ENCODE measurements around the gene UMODL1. TPM values are rescaled to one million over a fixed set of nuclear protein-coding genes. Genes with fewer than 3 reads are reported as not detected.
A peak's percentile ranks its signal among the peaks of the same experiment; 100 is the strongest.

The UMODL1 gene
- total RNA-seq, 1 donor from 2014 or later = not detected

- Histone ChIP-seq H3K9me3 (ENCODE audit: control insufficient read depth in 3 of 3, low read length in 3 of 3) (no peaks in the 10 kb centered on the region), H3K4me1 (ENCODE audit: control insufficient read depth in 3 of 3, insufficient read depth in 3 of 3, low read length in 3 of 3) (peaks cover 9 to 12% (median 9%) of the 10 kb centered on the region in 3 donors), H3K4me3 (ENCODE audit: low read length in 3 of 3) (no peak overlapping the region), H3K27me3 (ENCODE audit: control insufficient read depth in 3 of 3, insufficient read depth in 3 of 3, low read length in 3 of 3) (peaks cover 5 to 17% (median 11%) of the 10 kb centered on the region in 3 donors), H3K27ac (ENCODE audit: low read depth, low read length) (no peak overlapping the region), H3K36me3 (ENCODE audit: control insufficient read depth in 3 of 3, insufficient read depth in 3 of 3, low read length in 3 of 3) (no peaks in the 10 kb centered on the region), H3K9ac (ENCODE audit: low read depth in 1 of 3, low read length in 3 of 3) (no peak overlapping the region)
Measured at GRCh38 chr21:42092771-42093170, 21.7 kb downstream of the UMODL1 start.

DNA sequence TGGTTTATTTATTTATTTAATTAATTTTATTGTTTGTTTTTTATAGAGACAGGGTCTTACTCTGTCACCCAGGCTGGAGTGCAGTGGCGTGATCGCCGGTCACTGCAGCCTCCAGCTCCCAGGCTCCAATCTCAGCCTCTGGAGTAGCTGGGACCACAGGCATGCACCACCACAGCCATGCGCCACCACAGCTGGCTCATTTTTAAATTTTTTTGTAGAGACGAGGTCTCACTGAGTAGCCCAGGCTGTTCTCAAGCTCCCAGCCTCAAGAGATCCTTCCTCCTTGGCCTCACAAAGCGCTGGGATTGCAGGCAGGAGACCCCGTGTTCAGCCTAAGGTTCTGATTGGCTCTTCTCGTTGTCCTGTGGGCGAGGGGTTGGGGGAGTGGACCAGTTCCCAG lies 22.1 kb downstream of the UMODL1 start:
- no peaks in the 10 kb centered on the region for H3K9me3 ChIP-seq (ENCODE audit: control insufficient read depth in 3 of 3, low read length in 3 of 3)
- peaks cover 5 to 17% (median 11%) of the 10 kb centered on the region in 3 donors for H3K27me3 ChIP-seq (ENCODE audit: control insufficient read depth in 3 of 3, insufficient read depth in 3 of 3, low read length in 3 of 3)
- no peak overlapping the region for H3K27ac ChIP-seq (ENCODE audit: low read depth, low read length)
- H3K9ac ChIP-seq (ENCODE audit: low read depth in 1 of 3, low read length in 3 of 3) = no peak overlapping the region
- H3K4me1 ChIP-seq (ENCODE audit: control insufficient read depth in 3 of 3, insufficient read depth in 3 of 3, low read length in 3 of 3) = peaks cover 12 to 15% (median 12%) of the 10 kb centered on the region in 3 donors
- H3K36me3 ChIP-seq (ENCODE audit: control insufficient read depth in 3 of 3, insufficient read depth in 3 of 3, low read length in 3 of 3) = no peaks in the 10 kb centered on the region
- no peak overlapping the region for H3K4me3 ChIP-seq (ENCODE audit: low read length in 3 of 3)

- Histone ChIP-seq H3K4me1 (ENCODE audit: control insufficient read depth in 3 of 3, insufficient read depth in 3 of 3, low read length in 3 of 3) (peaks cover 12 to 15% (median 12%) of the 10 kb centered on the region in 3 donors), H3K36me3 (ENCODE audit: control insufficient read depth in 3 of 3, insufficient read depth in 3 of 3, low read length in 3 of 3) (no peaks in the 10 kb centered on the region), H3K4me3 (ENCODE audit: low read length in 3 of 3) (peak overlapping the region in 2 of 3 donors; percentile 20 to 52), H3K9me3 (ENCODE audit: control insufficient read depth in 3 of 3, low read length in 3 of 3) (no peaks in the 10 kb centered on the region), H3K27me3 (ENCODE audit: control insufficient read depth in 3 of 3, insufficient read depth in 3 of 3, low read length in 3 of 3) (peaks cover 5 to 17% (median 11%) of the 10 kb centered on the region in 3 donors), H3K27ac (ENCODE audit: low read depth, low read length) (peak overlapping the region; percentile 29), H3K9ac (ENCODE audit: low read depth in 1 of 3, low read length in 3 of 3) (peak overlapping the region in 1 of 3 donors; percentile 50)
Measured at GRCh38 chr21:42093991-42094421, 22.9 kb downstream of the UMODL1 start.

DNA sequence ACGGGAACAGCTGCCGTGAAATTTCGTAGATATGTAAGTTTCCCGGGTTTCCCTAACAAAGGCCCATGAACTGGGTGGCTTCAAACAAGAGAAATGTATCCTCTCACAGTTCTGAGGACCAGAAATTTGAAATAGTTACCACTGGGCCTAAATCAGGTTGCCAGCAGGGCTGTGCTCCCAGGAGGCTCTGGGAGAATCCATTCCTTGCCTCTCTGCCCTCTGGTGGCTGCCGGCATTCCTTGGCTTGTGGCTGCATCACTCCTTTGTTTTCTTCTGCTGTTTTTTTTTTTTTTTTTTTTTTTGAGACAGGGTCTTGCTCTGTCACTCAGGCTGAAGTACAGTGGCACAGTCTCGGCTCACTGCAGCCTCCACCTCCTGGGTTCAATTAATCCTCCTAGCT lies 23.7 kb downstream of the UMODL1 start:
- H3K4me3 ChIP-seq (ENCODE audit: low read length in 3 of 3) = no peak overlapping the region
- no peaks in the 10 kb centered on the region for H3K36me3 ChIP-seq (ENCODE audit: control insufficient read depth in 3 of 3, insufficient read depth in 3 of 3, low read length in 3 of 3)
- H3K9ac ChIP-seq (ENCODE audit: low read depth in 1 of 3, low read length in 3 of 3) = no peak overlapping the region
- H3K27ac ChIP-seq (ENCODE audit: low read depth, low read length) = peak overlapping the region; percentile 29
- peaks cover 5 to 15% (median 11%) of the 10 kb centered on the region in 3 donors for H3K27me3 ChIP-seq (ENCODE audit: control insufficient read depth in 3 of 3, insufficient read depth in 3 of 3, low read length in 3 of 3)
- peaks cover 12 to 15% (median 12%) of the 10 kb centered on the region in 3 donors for H3K4me1 ChIP-seq (ENCODE audit: control insufficient read depth in 3 of 3, insufficient read depth in 3 of 3, low read length in 3 of 3)
- no peaks in the 10 kb centered on the region for H3K9me3 ChIP-seq (ENCODE audit: control insufficient read depth in 3 of 3, low read length in 3 of 3)

DNA sequence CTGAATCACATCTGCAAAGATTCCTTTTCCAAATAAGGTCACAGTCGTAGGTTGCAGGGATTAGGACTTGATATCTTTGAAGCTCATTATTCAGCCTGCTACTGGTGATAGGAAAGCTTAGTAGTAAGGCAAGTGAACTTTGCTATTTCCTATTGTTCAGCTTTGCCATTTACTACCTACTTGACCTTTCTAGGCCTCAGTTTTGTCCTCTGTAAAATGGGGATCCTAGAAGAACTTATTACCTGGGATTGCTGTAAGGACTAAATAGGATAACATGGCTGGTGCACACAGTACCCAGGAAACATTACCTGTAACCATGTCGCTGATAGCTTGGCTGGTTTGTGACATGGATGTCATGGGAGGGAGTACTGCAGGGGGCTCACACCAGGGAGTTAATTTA lies 24.5 kb downstream of the UMODL1 start:
- Histone ChIP-seq H3K4me3 (ENCODE audit: low read length in 3 of 3) (no peak overlapping the region), H3K27ac (ENCODE audit: low read depth, low read length) (no peak overlapping the region), H3K36me3 (ENCODE audit: control insufficient read depth in 3 of 3, insufficient read depth in 3 of 3, low read length in 3 of 3) (no peaks in the 10 kb centered on the region), H3K4me1 (ENCODE audit: control insufficient read depth in 3 of 3, insufficient read depth in 3 of 3, low read length in 3 of 3) (peaks cover 12 to 15% (median 12%) of the 10 kb centered on the region in 3 donors), H3K27me3 (ENCODE audit: control insufficient read depth in 3 of 3, insufficient read depth in 3 of 3, low read length in 3 of 3) (peaks cover 5 to 15% (median 11%) of the 10 kb centered on the region in 3 donors), H3K9ac (ENCODE audit: low read depth in 1 of 3, low read length in 3 of 3) (no peak overlapping the region), H3K9me3 (ENCODE audit: control insufficient read depth in 3 of 3, low read length in 3 of 3) (no peaks in the 10 kb centered on the region)

- Histone ChIP-seq H3K4me1 (ENCODE audit: control insufficient read depth in 3 of 3, insufficient read depth in 3 of 3, low read length in 3 of 3) (peaks cover 12 to 15% (median 12%) of the 10 kb centered on the region in 3 donors), H3K36me3 (ENCODE audit: control insufficient read depth in 3 of 3, insufficient read depth in 3 of 3, low read length in 3 of 3) (no peaks in the 10 kb centered on the region), H3K9me3 (ENCODE audit: control insufficient read depth in 3 of 3, low read length in 3 of 3) (no peaks in the 10 kb centered on the region), H3K27me3 (ENCODE audit: control insufficient read depth in 3 of 3, insufficient read depth in 3 of 3, low read length in 3 of 3) (peaks cover 5 to 14% (median 9%) of the 10 kb centered on the region in 3 donors), H3K4me3 (ENCODE audit: low read length in 3 of 3) (no peak overlapping the region), H3K27ac (ENCODE audit: low read depth, low read length) (no peak overlapping the region), H3K9ac (ENCODE audit: low read depth in 1 of 3, low read length in 3 of 3) (no peak overlapping the region)
Measured at GRCh38 chr21:42096566-42096965, 25.4 kb downstream of the UMODL1 start.

DNA sequence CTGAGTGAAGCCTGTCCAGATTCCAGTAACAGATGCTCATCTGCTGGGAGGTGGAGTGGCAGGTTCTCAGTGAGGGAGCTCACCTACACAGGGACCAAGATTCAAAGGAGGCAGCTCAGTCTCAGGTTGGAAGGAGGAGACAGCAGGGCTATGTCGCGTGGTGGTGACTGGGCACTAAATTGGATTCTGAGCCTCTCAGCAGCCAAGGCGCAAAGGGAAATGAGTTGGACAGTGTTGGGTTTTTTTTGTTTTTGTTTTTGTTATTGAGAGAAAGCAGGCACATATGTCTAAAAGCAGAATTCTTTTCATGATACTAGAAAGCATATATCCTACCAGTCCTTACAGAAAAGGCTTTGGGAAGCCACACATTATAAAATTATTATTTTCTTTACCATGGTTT lies 26.2 kb downstream of the UMODL1 start:
- Histone ChIP-seq H3K4me3 (ENCODE audit: low read length in 3 of 3) (no peak overlapping the region), H3K9me3 (ENCODE audit: control insufficient read depth in 3 of 3, low read length in 3 of 3) (no peaks in the 10 kb centered on the region), H3K36me3 (ENCODE audit: control insufficient read depth in 3 of 3, insufficient read depth in 3 of 3, low read length in 3 of 3) (no peaks in the 10 kb centered on the region), H3K9ac (ENCODE audit: low read depth in 1 of 3, low read length in 3 of 3) (no peak overlapping the region), H3K4me1 (ENCODE audit: control insufficient read depth in 3 of 3, insufficient read depth in 3 of 3, low read length in 3 of 3) (peaks cover 10 to 15% (median 12%) of the 10 kb centered on the region in 3 donors), H3K27me3 (ENCODE audit: control insufficient read depth in 3 of 3, insufficient read depth in 3 of 3, low read length in 3 of 3) (peaks cover 0 to 7% (median 5%) of the 10 kb centered on the region in 3 donors), H3K27ac (ENCODE audit: low read depth, low read length) (no peak overlapping the region)

GRCh38 chr21:42097860-42098454 lies 26.8 kb downstream of the UMODL1 start:
- Histone ChIP-seq H3K36me3 (ENCODE audit: control insufficient read depth in 3 of 3, insufficient read depth in 3 of 3, low read length in 3 of 3) (no peaks in the 10 kb centered on the region), H3K27me3 (ENCODE audit: control insufficient read depth in 3 of 3, insufficient read depth in 3 of 3, low read length in 3 of 3) (peaks cover 3 to 7% (median 5%) of the 10 kb centered on the region in 3 donors), H3K27ac (ENCODE audit: low read depth, low read length) (no peak overlapping the region), H3K9ac (ENCODE audit: low read depth in 1 of 3, low read length in 3 of 3) (no peak overlapping the region), H3K4me1 (ENCODE audit: control insufficient read depth in 3 of 3, insufficient read depth in 3 of 3, low read length in 3 of 3) (peaks cover 10 to 15% (median 12%) of the 10 kb centered on the region in 3 donors), H3K4me3 (ENCODE audit: low read length in 3 of 3) (no peak overlapping the region), H3K9me3 (ENCODE audit: control insufficient read depth in 3 of 3, low read length in 3 of 3) (no peaks in the 10 kb centered on the region)

- peaks cover 6 to 8% (median 6%) of the 10 kb centered on the region in 3 donors for H3K4me1 ChIP-seq (ENCODE audit: control insufficient read depth in 3 of 3, insufficient read depth in 3 of 3, low read length in 3 of 3)
- H3K9ac ChIP-seq (ENCODE audit: low read depth in 1 of 3, low read length in 3 of 3) = no peak overlapping the region
Measured at GRCh38 chr21:42098957-42099505, 27.9 kb downstream of the UMODL1 start.

DNA sequence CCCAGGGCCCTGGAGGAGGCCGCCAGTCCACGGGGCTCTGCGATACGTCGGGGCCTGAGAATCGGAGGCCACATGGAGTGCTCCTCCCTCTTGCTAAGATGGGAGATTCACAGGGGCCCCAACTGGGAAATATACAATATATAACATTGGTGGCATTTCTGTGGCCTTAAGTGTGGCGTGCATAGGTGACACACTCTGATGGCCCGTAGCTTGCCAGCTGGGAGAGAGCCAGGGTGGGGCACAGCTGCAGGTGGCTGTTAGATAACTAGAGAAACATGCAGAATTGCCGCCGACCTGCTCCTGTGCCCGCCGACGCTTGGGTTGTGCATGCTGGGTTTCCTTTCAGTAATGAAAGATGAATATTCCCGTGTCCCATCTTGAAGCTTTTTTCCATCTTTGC lies 30.1 kb downstream of the UMODL1 start:
- Histone ChIP-seq H3K27ac (ENCODE audit: low read depth, low read length) (no peak overlapping the region), H3K36me3 (ENCODE audit: control insufficient read depth in 3 of 3, insufficient read depth in 3 of 3, low read length in 3 of 3) (no peaks in the 10 kb centered on the region), H3K4me3 (ENCODE audit: low read length in 3 of 3) (no peak overlapping the region), H3K9ac (ENCODE audit: low read depth in 1 of 3, low read length in 3 of 3) (no peak overlapping the region), H3K9me3 (ENCODE audit: control insufficient read depth in 3 of 3, low read length in 3 of 3) (no peaks in the 10 kb centered on the region), H3K4me1 (ENCODE audit: control insufficient read depth in 3 of 3, insufficient read depth in 3 of 3, low read length in 3 of 3) (peaks cover 3% of the 10 kb centered on the region in 3 donors), H3K27me3 (ENCODE audit: control insufficient read depth in 3 of 3, insufficient read depth in 3 of 3, low read length in 3 of 3) (peaks cover 5 to 23% (median 10%) of the 10 kb centered on the region in 3 donors)

More at GRCh38 chr21:42098957-42099505, 27.9 kb downstream of the UMODL1 start:
- H3K27ac ChIP-seq (ENCODE audit: low read depth, low read length) = no peak overlapping the region
- H3K4me3 ChIP-seq (ENCODE audit: low read length in 3 of 3) = no peak overlapping the region
- H3K36me3 ChIP-seq (ENCODE audit: control insufficient read depth in 3 of 3, insufficient read depth in 3 of 3, low read length in 3 of 3) = no peaks in the 10 kb centered on the region
- H3K27me3 ChIP-seq (ENCODE audit: control insufficient read depth in 3 of 3, insufficient read depth in 3 of 3, low read length in 3 of 3) = peaks cover 4 to 12% (median 5%) of the 10 kb centered on the region in 3 donors
- no peaks in the 10 kb centered on the region for H3K9me3 ChIP-seq (ENCODE audit: control insufficient read depth in 3 of 3, low read length in 3 of 3)

Measured in skeletal muscle tissue (tissue), 4 donors.